Measurements from ENCODE around the gene FAM163A.

- TF ChIP-seq, protein P1, sequence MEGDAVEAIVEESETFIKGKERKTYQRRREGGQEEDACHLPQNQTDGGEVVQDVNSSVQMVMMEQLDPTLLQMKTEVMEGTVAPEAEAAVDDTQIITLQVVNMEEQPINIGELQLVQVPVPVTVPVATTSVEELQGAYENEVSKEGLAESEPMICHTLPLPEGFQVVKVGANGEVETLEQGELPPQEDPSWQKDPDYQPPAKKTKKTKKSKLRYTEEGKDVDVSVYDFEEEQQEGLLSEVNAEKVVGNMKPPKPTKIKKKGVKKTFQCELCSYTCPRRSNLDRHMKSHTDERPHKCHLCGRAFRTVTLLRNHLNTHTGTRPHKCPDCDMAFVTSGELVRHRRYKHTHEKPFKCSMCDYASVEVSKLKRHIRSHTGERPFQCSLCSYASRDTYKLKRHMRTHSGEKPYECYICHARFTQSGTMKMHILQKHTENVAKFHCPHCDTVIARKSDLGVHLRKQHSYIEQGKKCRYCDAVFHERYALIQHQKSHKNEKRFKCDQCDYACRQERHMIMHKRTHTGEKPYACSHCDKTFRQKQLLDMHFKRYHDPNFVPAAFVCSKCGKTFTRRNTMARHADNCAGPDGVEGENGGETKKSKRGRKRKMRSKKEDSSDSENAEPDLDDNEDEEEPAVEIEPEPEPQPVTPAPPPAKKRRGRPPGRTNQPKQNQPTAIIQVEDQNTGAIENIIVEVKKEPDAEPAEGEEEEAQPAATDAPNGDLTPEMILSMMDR (IDR thresholded peaks at IDR 0.05): no peak
- no peak for TF ChIP-seq POLR2A (IDR thresholded peaks at IDR 0.05)
These were observed 60.8 kb downstream of the FAM163A start for GRCh38 chr1:179803918-179804317.

Measured in adrenal gland (tissue), 5 donors.